Activated CD8-positive, alpha-beta memory T cell treated with anti-CD3 and anti-CD28 coated beads for 36 hours (primary cell): Measurements from ENCODE around the gene VARS1. TPM values are rescaled to one million over a fixed set of nuclear protein-coding genes. Genes with fewer than 3 reads are reported as not detected.
"Not testable (repeated sequence)": the region's sequence is repeated elsewhere in the genome, so short reads cannot be mapped to it uniquely, and the experiment has no call there.

Source experiments
- CTCF ChIA-PET: fragments of 350-600 bp; sonication (Branson Sonifier 250); formaldehyde crosslinking; loops from one replicate; lab custom pipeline; 2021; ENCODE audit warnings: antibody characterized with exemption; lab: Charles Lee
- POLR2A ChIA-PET: fragments of 350-600 bp; sonication (Branson Sonifier 250); formaldehyde crosslinking; loops from one replicate; lab custom pipeline; 2021; ENCODE audit warnings: antibody characterized with exemption; lab: Charles Lee
- total RNA-seq, 2 experiments: library from RNA; stranded (reverse); gene quantifications; one replicate each; pipeline ENCODE4 v1.2.3, GENCODE V29; 2021

VARS1 gene
- total RNA-seq, 2 experiments from 2014 or later = 190 to 191 TPM

GRCh38 chr6:31808599-31808998 is 13.0 kb upstream of the VARS1 start:
- CTCF ChIA-PET = not testable (repeated sequence)
- POLR2A ChIA-PET = interaction anchor here (0.6 kb wide), 1 partner anchor 9 kb away, joined by 3 read pairs; no protein-coding TSS in a partner anchor

GRCh38 chr6:31806470-31807272 is 11.1 kb upstream of the VARS1 start, which contains the start of gene LSM2:
LSM2 (minus strand) TSS chr6:31806966; CDS start chr6:31806757, 209 bp downstream.
- ChIA-PET CTCF (interaction anchor here (0.6 to 2.0 kb wide), 10 partner anchors 9 to 1518 kb away, joined by 3 to 10 read pairs (median 4); partner anchors contain the start of genes HSPA1B and VARS1), POLR2A (interaction anchor here (0.6 to 3.1 kb wide), 13 partner anchors 8 to 1184 kb away, joined by 3 to 20 read pairs (median 4); partner anchors contain the start of genes GPANK1, HSPA1A, HSPA1B and HSPA1L)

DNA sequence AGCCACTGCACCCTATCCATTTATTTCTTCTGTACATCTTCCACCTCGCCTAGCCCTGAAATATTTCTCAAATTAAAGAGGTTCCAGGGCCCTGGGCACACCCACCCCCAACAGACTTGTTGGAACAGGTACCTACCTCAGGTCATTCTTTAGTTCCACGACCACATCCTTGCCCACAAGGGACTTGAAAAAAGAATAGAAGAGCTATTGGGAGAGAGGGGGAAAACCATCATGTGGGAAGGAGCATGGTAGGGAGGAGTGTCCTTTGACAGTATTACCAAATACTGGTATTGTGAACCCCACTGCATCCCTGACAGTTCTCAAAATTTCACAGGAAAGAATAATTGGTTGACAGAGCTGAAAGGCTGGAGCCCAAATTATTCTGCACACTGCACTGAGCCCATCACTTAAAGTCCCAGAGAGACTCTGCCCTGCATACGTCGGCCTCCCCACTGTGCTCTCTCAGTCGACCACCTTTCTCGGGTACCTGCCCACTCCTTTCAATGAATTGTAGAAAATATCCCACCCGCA is 10.5 kb upstream of the VARS1 start:
- ChIA-PET CTCF (interaction anchor here (1.0 to 2.0 kb wide), 6 partner anchors 8 to 76 kb away, joined by 4 to 10 read pairs (median 4); partner anchors contain the start of genes HSPA1A, HSPA1L and VARS1), POLR2A (interaction anchor here (0.7 to 3.1 kb wide), 9 partner anchors 8 to 142 kb away, joined by 3 to 20 read pairs (median 3); partner anchors contain the start of genes GPANK1, HSPA1B, VARS1 and VWA7)

- POLR2A ChIA-PET = interaction anchor here (0.6 to 0.7 kb wide), 2 partner anchors 136 to 148 kb away, joined by 3 to 7 read pairs; no protein-coding TSS in a partner anchor
- CTCF ChIA-PET = interaction anchor here (0.7 to 0.8 kb wide), 2 partner anchors 16 to 28 kb away, joined by 3 to 7 read pairs; no protein-coding TSS in a partner anchor
Measured at GRCh38 chr6:31801031-31801927, 5.7 kb upstream of the VARS1 start.

GRCh38 chr6:31799781-31800180 is 4.2 kb upstream of the VARS1 start:
- POLR2A ChIA-PET = interaction anchor here (0.6 kb wide), 1 partner anchor 32 kb away, joined by 3 read pairs; no protein-coding TSS in a partner anchor

GRCh38 chr6:31797588-31797987 is 2.0 kb upstream of the VARS1 start:
- POLR2A ChIA-PET = no interaction called here
- CTCF ChIA-PET = interaction anchor here (0.9 to 1.3 kb wide), 2 partner anchors 9 to 20 kb away, joined by 3 to 4 read pairs; partner anchors contain the start of gene LSM2

More at GRCh38 chr6:31799781-31800180, 4.2 kb upstream of the VARS1 start:
- CTCF ChIA-PET = no interaction called here

- POLR2A ChIA-PET = interaction anchor here (0.6 to 2.9 kb wide), 3 partner anchors 9 to 229 kb away, joined by 3 to 20 read pairs (median 7); partner anchors contain the start of gene LSM2
- CTCF ChIA-PET = interaction anchor here (0.9 to 2.3 kb wide), 4 partner anchors 10 to 36 kb away, joined by 3 to 7 read pairs (median 4); partner anchors contain the start of gene LSM2
Measured at GRCh38 chr6:31796993-31797385, 1.4 kb upstream of the VARS1 start.

GRCh38 chr6:31794866-31795615 is 511 bp downstream of the VARS1 start:
- POLR2A ChIA-PET = interaction anchor here (0.5 to 2.9 kb wide), 4 partner anchors 11 to 254 kb away, joined by 3 to 20 read pairs (median 6); partner anchors contain the start of gene LSM2
- CTCF ChIA-PET = interaction anchor here (0.6 to 2.3 kb wide), 8 partner anchors 8 to 63 kb away, joined by 3 to 10 read pairs (median 4); partner anchors contain the start of genes CLIC1, HSPA1A, HSPA1L and LSM2

GRCh38 chr6:31794294-31794865 is 1.2 kb downstream of the VARS1 start:
- CTCF ChIA-PET = interaction anchor here (1.5 to 2.1 kb wide), 3 partner anchors 12 to 41 kb away, joined by 5 to 10 read pairs (median 6); partner anchors contain the start of gene LSM2
- POLR2A ChIA-PET = interaction anchor here (0.5 to 2.9 kb wide), 3 partner anchors 12 to 40 kb away, joined by 3 to 20 read pairs (median 9); partner anchors contain the start of gene LSM2

- CTCF ChIA-PET, POLR2A ChIA-PET: not testable (repeated sequence)
Measured at GRCh38 chr6:31793927-31794245, 1.7 kb downstream of the VARS1 start.

GRCh38 chr6:31792761-31793171 is 2.8 kb downstream of the VARS1 start:
- POLR2A ChIA-PET = interaction anchor here (1.0 kb wide), 1 partner anchor 21 kb away, joined by 3 read pairs; no protein-coding TSS in a partner anchor

DNA sequence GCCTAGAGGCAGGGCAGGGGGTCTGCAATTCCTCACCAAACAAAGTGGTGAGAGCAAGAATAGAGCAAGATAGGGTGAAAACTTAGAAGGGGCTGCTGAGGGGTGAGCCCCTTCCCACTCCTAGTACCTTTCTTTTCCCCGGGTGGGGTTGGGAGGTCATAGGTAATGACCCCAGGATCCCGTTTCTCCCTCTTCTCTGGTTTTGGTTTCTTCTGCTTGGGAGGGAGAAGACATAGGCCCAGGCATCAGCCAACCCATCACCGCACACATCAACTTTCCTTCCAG is 3.5 kb downstream of the VARS1 start:
- CTCF ChIA-PET = interaction anchor here (1.1 kb wide), 2 partner anchors 11 to 17 kb away, joined by 3 to 4 read pairs; no protein-coding TSS in a partner anchor

More at GRCh38 chr6:31792761-31793171, 2.8 kb downstream of the VARS1 start:
- CTCF ChIA-PET = no interaction called here

GRCh38 chr6:31791324-31792089 is 4.0 kb downstream of the VARS1 start:
- CTCF ChIA-PET = interaction anchor here (0.6 to 2.4 kb wide), 12 partner anchors 10 to 584 kb away, joined by 3 to 8 read pairs (median 3); partner anchors contain the start of genes DDAH2 and VWA7
- POLR2A ChIA-PET = interaction anchor here (0.6 to 1.0 kb wide), 2 partner anchors 22 to 39 kb away, joined by 3 to 6 read pairs; no protein-coding TSS in a partner anchor

More for the DNA sequence above, 3.5 kb downstream of the VARS1 start:
- POLR2A ChIA-PET = interaction anchor here (1.0 kb wide), 1 partner anchor 22 kb away, joined by 3 read pairs; no protein-coding TSS in a partner anchor

- ChIA-PET POLR2A (interaction anchor here (0.6 kb wide), 1 partner anchor 112 kb away, joined by 4 read pairs; no protein-coding TSS in a partner anchor), CTCF (interaction anchor here (0.6 kb wide), 2 partner anchors 15 to 135 kb away, joined by 3 to 7 read pairs; no protein-coding TSS in a partner anchor)
Measured at GRCh38 chr6:31785475-31785874, 10.1 kb downstream of the VARS1 start.

DNA sequence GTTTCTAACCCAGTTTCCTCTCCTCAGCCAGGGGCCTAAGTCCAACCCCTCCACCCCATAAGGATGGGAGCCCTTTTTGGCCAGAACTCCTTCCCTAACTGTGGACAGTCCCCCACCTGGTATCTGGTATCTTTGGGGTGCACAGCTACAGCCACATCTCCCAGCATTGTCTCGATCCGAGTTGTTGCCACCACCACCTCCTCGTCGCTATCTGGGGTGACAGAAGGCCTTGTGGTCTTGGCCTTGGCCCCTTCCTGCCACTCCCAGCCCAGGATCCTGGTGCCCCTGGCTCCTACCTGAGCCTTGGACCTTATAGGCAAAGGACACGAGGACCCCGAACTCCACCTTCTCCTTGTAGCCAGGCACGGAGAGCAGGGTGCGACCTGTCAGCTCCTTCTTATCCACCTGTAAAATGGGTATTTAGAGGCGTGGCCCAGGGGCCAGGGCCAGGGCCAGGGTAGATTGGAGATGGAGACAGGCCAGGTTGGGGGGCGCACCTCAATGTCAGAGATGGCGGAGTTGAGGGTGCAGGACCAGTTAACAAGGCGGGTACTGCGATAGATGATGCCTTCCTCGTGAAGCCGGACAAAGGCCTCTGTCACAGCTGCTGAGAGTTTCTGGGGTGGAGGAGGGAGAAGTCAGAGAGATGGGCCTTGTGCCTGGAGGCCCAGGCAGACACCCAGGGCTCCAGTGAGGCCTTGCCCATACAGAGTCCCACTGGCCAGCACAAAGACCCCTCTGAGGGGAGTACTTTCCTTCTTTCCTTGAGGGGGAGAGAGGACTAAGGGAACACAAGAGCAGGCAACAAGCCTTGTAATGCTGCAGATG is 11.2 kb downstream of the VARS1 start:
- ChIA-PET CTCF (interaction anchor here (0.6 to 1.0 kb wide), 2 partner anchors 15 to 102 kb away, joined by 3 read pairs; no protein-coding TSS in a partner anchor), POLR2A (interaction anchor here (0.7 kb wide), 1 partner anchor 67 kb away, joined by 5 read pairs; no protein-coding TSS in a partner anchor)
